B cell (primary cell): ENCODE results near the gene ZDHHC12.

Experiments
- CTCF ChIP-seq: fragments of 200-600 bp; IDR thresholded peaks from one replicate; pipeline ENCODE4 v1.8.0; 2022; ENCODE audit warnings: antibody characterized with exemption, mild to moderate bottlenecking
- EZH2 ChIP-seq: IDR thresholded peaks from 2 replicates; pipeline ENCODE4 v1.6.1; 2012; ENCODE audit warnings: borderline replicate concordance, low read depth, mild to moderate bottlenecking, moderate library complexity, low read length; ENCODE audit not compliant: insufficient read depth, poor library complexity, severe bottlenecking

GRCh38 chr9:128724744-128725211, 851 bp upstream of the ZDHHC12 start:
- no peak for TF ChIP-seq CTCF
- no peak for TF ChIP-seq EZH2
